Esophagus (tissue), 2 donors: ENCODE data around the gene NOCT. TPM values are rescaled to one million over a fixed set of nuclear protein-coding genes. Genes with fewer than 3 reads are reported as not detected.
A peak's percentile ranks its signal among the peaks of the same experiment; 100 is the strongest.
"Not testable (repeated sequence)": the region's sequence is repeated elsewhere in the genome, so short reads cannot be mapped to it uniquely, and the experiment has no call there.

Source experiments
- H3K27ac ChIP-seq, 2 donors: one replicate each; pipeline ENCODE4 v1.5.1; 2013; ENCODE audit warnings: low read depth in 2 of 2, mild to moderate bottlenecking in 2 of 2, inconsistent platforms in 1 of 2, low read length in 1 of 2, moderate library complexity in 1 of 2
- H3K27me3 ChIP-seq, 2 donors: one replicate each; pipeline ENCODE4 v1.6.1; 2013; ENCODE audit warnings: low read length in 2 of 2, control low read depth in 1 of 2, mild to moderate bottlenecking in 1 of 2; ENCODE audit not compliant: insufficient read depth in 2 of 2, control insufficient read depth in 1 of 2
- H3K36me3 ChIP-seq, 2 donors: one replicate each; pipeline ENCODE4 v1.6.1; 2013; ENCODE audit warnings: low read length in 1 of 2; ENCODE audit not compliant: control insufficient read depth in 2 of 2, insufficient read depth in 2 of 2
- H3K4me1 ChIP-seq, 2 donors: one replicate each; pipeline ENCODE4 v1.6.1; 2013; ENCODE audit warnings: low read length in 1 of 2; ENCODE audit not compliant: control insufficient read depth in 2 of 2, insufficient read depth in 2 of 2
- H3K4me3 ChIP-seq, 2 donors: one replicate each; pipeline ENCODE4 v1.5.1; 2013; ENCODE audit warnings: low read length in 2 of 2, mild to moderate bottlenecking in 2 of 2, low read depth in 1 of 2, moderate library complexity in 1 of 2
- H3K9me3 ChIP-seq, 2 donors: one replicate each; pipeline ENCODE4 v1.6.1; 2013; ENCODE audit warnings: mild to moderate bottlenecking in 2 of 2, low read depth in 1 of 2, low read length in 1 of 2, moderate library complexity in 1 of 2; ENCODE audit not compliant: control insufficient read depth in 2 of 2, insufficient read depth in 1 of 2
- WGBS, 2 donors: extraction: QIAGEN DNeasy Blood & Tissue Kit; methylation state at CpG; one replicate each; pipeline ENCODE4 v1.1.7; 2013; 5-methylcytosine and 5-hydroxymethylcytosine counted together
- polyA plus RNA-seq, 2 donors: library from polyadenylated mRNA; stranded (reverse); fragments of 200-250 nt; gene quantifications; one replicate each; pipeline ENCODE4 v1.2.3, GENCODE V29; 2013
- donor health status: healthy with polysubstance abuse.
- donor health status: Bipolar disorder and iron deficiency.

The NOCT gene
- polyA plus RNA-seq, 2 donors = 1.8 to 2.2 TPM

DNA sequence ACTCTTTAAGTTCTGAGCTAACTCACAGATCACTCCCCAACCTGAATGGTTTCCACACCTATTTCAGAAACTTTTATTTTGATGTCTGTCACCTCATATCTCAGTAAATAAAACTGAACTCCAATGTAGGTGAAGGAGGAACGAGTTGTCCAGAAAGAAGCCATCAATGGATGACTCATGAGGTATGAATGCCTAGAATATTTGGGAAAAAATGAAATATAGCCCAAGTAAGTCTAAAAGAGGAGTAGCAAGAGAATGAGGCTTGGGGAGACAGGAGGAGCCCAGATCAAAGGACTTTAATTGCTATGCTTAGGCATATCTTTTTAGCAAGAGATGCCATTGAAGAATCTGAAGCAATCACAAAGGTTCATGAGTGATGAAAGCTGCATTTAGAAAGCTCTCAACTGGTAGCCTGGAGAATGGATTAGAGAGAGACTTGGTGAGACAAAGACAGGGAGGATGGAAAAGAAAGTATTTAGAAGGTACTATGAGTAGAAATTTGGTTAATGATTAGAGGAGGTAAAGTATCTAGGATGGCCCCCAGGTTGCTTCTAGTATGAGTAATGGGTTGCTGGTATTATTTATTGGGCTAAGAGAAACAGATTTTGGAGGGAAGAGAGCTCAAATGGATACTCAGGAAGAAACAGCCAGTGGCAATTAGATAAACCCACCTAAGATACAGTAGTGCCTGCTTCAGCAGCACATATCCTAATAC, 39.4 kb downstream of the NOCT start:
- Histone ChIP-seq H3K36me3 (peaks cover 0 to 8% of the 10 kb centered on the region in 2 donors), H3K27ac (no peak overlapping the region)

DNA sequence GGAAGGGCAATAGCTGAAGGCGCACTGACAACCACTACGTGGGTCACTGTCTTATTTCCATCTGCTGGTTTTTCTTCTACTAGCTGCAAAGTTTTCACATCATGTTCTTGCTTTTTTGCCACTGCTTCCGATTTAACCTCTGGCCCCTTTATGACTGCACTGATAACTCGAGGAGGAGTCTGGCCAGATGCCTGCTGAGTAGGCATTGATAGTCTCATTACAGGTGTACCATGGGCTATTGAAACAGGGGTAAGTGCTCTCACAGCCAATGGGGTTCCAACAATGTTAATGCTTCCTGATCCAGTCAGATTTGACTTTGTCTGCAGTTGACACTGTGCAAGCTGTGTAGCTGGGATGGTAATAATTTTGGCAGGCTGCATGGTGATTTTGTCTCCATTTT, 43.4 kb downstream of the NOCT start:
- H3K9me3 ChIP-seq, H3K4me1 ChIP-seq, H3K4me3 ChIP-seq, H3K27ac ChIP-seq, H3K27me3 ChIP-seq: not testable (repeated sequence)
- 77 to 80% methylated on average over 4 of the region's 4 CpGs for WGBS, 2 donors
- H3K36me3 ChIP-seq = peaks cover 0 to 11% of the 10 kb centered on the region in 2 donors

More for the DNA sequence above, 39.4 kb downstream of the NOCT start:
- H3K27me3 ChIP-seq = no peaks in the 10 kb centered on the region
- 25 to 27% methylated on average over 1 of the region's 1 CpG for WGBS, 2 donors
- H3K9me3 ChIP-seq = no peaks in the 10 kb centered on the region
- H3K4me3 ChIP-seq = no peak overlapping the region
- H3K4me1 ChIP-seq = no peaks in the 10 kb centered on the region

DNA sequence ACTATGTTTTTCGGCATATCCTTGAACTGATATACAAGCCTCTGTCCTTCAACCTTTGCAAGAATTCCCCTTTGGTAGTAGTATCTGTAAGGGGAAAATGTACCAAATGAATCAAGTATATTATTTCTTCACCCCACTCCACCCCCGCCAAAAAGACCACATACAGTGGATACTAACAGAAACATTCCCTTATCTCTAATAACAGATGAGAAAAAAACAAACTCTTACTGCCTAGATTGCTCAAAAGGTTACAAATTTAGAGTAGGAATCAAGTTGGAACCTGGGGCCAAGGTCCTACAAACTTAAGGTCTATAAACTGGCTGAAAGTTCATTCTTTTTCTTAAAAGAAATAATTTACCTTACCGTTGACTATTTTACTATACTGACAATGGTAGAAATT, 45.0 kb downstream of the NOCT start:
- Histone ChIP-seq H3K4me3 (no peak overlapping the region), H3K9me3 (no peaks in the 10 kb centered on the region), H3K36me3 (peaks cover 0 to 13% of the 10 kb centered on the region in 2 donors), H3K4me1 (no peaks in the 10 kb centered on the region), H3K27me3 (no peaks in the 10 kb centered on the region), H3K27ac (no peak overlapping the region)
- 95 to 98% methylated on average over 3 of the region's 3 CpGs for WGBS, 2 donors

DNA sequence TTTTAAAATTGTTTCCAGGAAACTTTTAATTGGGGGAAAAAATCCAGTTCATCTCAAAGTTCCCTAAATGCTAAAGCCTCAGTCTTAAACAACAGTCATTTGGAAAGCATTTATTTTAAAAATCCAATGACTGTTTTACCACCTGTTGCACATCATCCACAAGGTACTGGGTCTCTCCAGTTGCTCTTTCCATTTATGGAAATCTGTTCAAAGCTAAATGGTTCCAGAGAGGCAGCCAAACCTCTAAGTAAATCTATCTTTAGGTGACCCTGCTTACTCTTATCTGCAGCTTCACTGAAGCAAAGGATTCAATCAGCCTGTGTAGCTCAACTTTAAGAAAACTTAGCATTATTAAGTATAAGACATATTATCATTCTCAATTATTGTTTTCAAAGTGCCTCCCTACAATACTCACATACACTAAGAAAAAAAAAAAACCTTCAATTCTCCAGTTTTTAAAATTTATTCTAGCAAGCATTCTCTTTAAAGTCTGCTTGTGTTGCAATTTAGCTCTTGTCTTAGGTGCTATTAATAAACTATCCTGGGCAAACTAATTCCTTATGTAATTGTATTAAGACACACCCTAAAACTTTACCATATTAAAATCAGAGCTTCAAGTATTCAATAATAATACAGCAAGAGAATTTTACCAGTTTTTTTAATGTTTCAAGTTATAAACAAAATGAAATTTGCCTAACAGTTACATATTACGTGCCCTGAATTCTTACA, 60.6 kb downstream of the NOCT start:
- H3K4me1 ChIP-seq = no peaks in the 10 kb centered on the region
- H3K4me3 ChIP-seq = no peak overlapping the region
- no peaks in the 10 kb centered on the region for H3K9me3 ChIP-seq
- H3K27me3 ChIP-seq = no peaks in the 10 kb centered on the region
- no peaks in the 10 kb centered on the region for H3K36me3 ChIP-seq
- 82 to 85% methylated on average over 1 of the region's 1 CpG for WGBS, 2 donors
- H3K27ac ChIP-seq = no peak overlapping the region

DNA sequence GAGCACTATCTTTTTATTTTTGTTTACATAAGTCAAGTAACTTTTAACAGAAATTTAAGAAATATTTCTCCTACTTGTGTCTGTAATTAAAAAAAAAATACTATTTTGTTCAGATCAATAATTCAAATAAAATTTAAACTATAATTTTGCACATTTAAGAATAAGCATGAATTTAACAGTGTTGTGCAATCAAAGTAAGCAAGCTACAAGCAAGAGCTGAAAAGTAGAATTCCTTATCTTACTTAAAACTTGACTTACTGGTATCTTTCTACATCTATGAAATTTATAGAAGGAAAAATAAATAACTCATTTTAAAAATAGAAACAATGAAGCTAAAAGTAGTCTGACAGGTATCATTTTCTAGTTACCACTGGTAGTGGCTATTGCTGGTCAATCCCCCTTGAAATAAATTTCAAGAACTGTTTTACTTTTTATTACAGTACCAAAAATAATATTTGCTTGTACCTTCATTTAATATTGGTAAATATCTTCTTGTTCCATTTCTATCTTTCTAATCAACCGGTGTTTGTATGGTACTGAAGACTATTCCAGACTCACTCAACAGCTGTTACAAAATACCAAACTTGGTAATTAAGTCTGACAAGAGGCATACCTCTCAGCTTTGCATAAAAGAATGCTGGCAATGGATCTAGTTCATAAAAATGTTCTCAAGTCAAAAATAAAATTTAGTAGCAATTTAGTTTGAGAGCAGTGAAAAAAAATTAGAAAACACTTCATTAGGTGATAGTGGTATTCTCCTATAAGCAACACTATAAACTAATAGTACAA, 62.2 kb downstream of the NOCT start:
- H3K27ac ChIP-seq = no peak overlapping the region
- H3K4me1 ChIP-seq = no peaks in the 10 kb centered on the region
- no peaks in the 10 kb centered on the region for H3K27me3 ChIP-seq
- H3K9me3 ChIP-seq = no peaks in the 10 kb centered on the region
- WGBS, 2 donors = 53 to 54% methylated on average over 1 of the region's 1 CpG
- no peaks in the 10 kb centered on the region for H3K36me3 ChIP-seq
- no peak overlapping the region for H3K4me3 ChIP-seq

DNA sequence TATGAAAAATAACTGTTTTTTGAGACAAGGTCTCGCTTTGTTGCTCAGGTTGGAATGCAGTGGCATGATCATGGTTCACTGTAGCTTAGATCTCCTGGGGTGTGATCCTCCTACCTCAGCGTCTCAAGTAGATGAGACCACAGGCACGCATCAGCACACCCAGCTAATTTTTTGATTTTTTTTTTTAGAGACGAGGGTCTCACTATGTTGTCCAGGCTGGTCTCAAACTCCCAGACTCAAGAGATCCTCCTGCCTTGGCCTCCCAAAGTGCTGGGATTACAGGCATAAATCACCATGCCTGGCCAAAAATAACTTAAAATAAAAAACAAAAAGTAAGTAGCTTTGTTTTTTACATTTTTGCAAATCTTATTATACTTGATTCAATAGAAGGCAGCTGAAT, 63.3 kb downstream of the NOCT start:
- Histone ChIP-seq H3K4me3 (no peak overlapping the region), H3K9me3 (no peaks in the 10 kb centered on the region), H3K27me3 (no peaks in the 10 kb centered on the region), H3K27ac (no peak overlapping the region), H3K36me3 (no peaks in the 10 kb centered on the region), H3K4me1 (no peaks in the 10 kb centered on the region)
- WGBS, 2 donors = 92 to 93% methylated on average over 4 of the region's 4 CpGs

DNA sequence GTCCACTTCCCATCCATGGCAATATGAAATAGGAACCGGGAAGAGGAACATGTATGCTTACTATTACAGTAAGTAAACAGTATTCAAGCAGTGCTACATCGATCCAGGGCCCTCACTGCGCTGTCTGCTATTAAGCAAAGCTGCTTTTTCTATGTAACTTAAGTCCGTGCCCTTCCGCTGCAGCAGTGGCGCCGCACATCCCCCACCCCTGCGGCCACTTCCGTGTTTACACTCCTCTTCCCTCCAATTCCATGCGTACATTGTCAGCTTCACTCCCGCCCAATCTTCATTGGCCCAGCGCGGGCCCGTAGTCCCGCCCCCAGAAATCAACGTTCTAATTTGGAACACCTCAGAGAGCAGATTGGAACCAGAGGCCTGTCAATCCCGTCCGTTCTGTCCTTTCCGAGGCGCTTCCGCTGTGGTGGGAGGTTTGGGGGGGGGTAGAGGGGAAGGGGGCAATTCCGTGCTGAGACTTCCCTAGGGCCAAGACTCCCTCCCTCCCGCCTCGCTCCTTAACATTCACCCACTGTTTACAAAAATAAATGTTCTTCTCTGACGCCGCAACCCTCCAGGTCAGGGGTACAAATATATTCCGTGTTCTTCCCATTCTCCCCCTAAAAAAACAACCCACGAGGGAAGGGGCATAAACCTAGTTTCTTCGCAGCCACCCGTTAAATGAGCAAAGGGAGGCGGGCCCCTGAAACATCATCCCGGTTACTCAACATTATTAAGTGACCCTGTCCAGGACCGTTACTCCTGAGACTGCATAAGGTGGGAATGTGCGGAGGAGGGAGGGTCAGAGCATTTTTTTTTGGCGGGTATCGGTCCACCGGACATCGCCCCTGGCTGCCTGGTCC, 67.4 kb downstream of the NOCT start:
- no peaks in the 10 kb centered on the region for H3K4me1 ChIP-seq
- peak overlapping the region; percentile 85 to 90 for H3K4me3 ChIP-seq
- 0% methylated on average over 38 of the region's 38 CpGs for WGBS, 2 donors
- no peaks in the 10 kb centered on the region for H3K36me3 ChIP-seq
- H3K27me3 ChIP-seq = no peaks in the 10 kb centered on the region
- H3K9me3 ChIP-seq = no peaks in the 10 kb centered on the region
- peak overlapping the region; percentile 95 to 98 for H3K27ac ChIP-seq

DNA sequence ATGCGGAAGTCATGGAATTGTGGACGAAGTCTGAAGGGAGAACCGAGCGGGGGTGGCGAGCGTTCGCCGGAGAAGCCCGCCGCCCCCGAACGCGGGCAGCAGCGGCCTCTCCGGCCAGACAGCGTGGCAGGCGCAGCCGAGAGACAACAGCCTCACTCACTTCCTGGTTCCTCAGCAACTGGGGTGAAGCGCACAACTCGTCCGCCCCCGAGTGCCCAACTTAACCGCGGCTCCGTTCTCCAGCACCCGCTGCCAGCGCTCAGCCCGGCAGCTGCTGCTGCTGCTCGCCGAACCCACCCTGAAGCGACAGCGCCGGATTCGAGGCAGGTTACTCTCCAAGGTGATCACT, 68.0 kb downstream of the NOCT start:
- Histone ChIP-seq H3K36me3 (no peaks in the 10 kb centered on the region), H3K9me3 (no peaks in the 10 kb centered on the region), H3K4me3 (peak overlapping the region; percentile 85 to 90), H3K27me3 (no peaks in the 10 kb centered on the region), H3K4me1 (no peaks in the 10 kb centered on the region), H3K27ac (peak overlapping the region; percentile 95 to 98)
- WGBS, 2 donors = 0% methylated on average over 26 to 34 of the region's 34 CpGs
